ENCODE data around the gene MLIP.
"Not testable (repeated sequence)": the region's sequence is repeated elsewhere in the genome, so short reads cannot be mapped to it uniquely, and the experiment has no call there.

The MLIP gene

DNA sequence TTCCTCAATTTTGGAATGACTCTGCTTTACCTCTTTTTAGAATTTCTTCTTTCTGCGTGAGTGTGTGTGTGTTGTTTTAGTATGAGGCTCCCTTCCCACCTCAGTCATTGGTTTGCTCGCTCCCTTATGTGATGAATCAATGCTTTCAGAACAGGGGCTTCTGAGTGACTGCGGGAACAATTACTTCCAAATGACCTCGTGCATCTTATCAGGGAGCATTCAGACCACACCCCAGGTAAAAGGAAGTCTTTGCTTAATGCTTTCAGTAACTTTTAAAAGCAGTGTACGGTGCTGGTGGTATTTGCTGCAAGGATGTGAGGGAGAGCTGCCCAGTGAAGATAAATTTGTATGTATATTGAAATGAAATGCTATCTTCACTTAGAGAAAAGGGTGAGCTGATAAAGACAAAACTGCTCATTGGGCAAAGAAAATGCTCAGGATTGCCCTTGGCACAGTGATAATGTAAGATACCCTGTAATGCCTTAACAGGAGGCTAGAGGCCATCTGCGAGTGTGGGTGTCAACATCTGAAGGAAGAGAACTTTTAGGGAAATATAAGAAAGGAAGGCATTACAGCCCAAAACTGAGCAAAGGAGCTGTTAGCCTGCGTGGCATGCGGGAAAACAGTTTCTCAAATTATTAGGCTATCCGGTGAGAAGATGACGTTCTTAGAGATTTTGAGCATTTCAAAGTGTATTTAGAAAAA lies at the start of gene MLIP:
TSS of gene MLIP (plus strand) at position 103 of the 705 bp plus-strand sequence. CDS start at position 140, 37 bp downstream.
- no peak for DNase-seq

GRCh38 chr6:54063228-54063539 lies 48.1 kb upstream of the MLIP start:
- DNase-seq, result no peak

GRCh38 chr6:54068694-54069093 lies 42.5 kb upstream of the MLIP start:
- no peak for DNase-seq

GRCh38 chr6:54070025-54070424 lies 41.2 kb upstream of the MLIP start:
- no peak for DNase-seq

- no peak for DNase-seq
Observed at GRCh38 chr6:54071821-54072340, 39.4 kb upstream of the MLIP start.

GRCh38 chr6:54072635-54073313 lies 38.5 kb upstream of the MLIP start:
- DNase-seq, result no peak

DNA sequence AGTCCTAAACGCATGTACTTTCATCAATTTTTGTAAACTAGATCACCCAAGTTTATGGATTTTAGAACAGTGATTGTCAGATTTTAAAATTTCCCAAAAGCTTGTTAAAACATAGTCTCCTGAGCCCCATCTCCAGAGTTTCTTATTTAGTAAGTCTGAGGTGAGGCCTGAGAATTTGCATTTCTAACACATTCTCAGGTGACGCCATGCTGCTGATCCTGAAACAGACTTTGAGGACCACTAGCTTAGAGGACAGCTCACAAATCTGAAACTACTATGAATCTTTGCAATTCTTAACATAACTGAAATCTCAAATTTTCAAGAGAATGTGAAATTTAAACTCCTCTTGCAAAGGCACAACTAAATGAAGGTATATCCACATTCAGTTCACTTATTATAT lies 37.8 kb upstream of the MLIP start:
- DNase-seq, result no peak

DNA sequence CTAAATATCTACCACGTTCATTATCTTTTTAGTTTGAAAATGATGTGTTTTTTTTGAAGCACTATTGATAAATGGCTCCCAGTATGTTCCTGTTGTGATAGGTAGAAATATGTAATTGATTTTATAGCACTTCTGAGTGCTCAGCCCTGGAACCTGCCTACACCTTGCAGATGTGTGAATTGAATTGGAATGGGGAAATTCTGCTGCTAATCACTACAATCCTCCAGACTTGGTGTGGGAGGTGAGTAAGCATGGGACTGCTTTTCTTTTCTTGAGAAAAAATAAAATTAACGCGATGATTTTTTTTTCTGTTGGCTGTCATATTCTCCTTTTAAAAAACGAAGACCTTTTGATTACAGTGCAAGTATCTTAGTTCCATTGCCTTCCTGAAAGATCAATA lies 37.1 kb upstream of the MLIP start:
- DNase-seq, result no peak

GRCh38 chr6:54074578-54075195 lies 36.6 kb upstream of the MLIP start:
- DNase-seq, result no peak

DNA sequence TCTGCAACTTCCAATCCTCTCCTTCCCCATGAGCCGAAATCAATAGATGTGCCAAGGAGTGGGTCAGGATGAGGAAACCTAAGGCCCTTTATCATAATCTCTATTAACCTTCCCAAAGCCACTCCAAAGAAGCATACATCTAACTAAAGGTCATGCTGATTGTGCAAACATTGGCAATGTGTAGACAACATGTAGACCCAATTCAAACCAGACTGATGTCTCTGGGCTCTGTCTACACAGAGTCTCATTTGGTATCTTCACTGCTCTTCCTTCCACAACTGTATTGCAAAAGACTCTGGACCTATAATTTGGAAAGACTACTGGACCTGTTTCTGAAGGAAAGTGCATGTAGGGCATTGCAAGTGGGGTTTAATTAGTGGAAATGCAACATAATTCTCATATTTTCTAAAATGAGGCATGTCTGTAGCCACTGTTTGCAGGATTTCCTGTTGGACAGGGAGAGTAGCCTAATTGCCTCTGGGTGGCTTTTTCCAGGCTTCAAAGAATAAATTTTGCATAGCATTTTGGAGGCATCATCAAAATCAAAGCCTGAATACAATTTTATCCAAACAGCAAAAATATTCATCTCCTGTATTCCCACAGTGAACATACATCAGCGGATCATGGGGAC lies 35.0 kb upstream of the MLIP start:
- DNase-seq, result no peak

GRCh38 chr6:54081499-54081898 lies 29.7 kb upstream of the MLIP start:
- not testable (repeated sequence) for DNase-seq

DNA sequence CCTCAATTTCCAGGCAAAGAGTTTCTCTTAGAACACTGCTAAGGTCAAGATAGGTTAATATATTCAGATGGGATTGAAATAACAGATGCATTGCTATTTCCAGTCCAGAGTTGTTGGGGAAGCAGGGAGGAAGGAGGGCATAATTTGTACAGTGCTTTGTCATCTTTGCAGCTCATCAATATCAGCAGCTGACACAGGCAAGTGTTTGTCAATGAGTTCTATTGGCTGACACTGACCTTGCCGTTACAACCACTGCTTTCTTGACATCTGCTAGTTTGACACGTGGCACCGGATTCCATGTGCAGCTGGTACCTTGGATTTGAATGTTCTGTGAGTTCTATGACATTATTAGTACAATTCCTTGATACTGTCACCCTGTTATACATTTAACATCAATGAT lies 28.0 kb upstream of the MLIP start:
- peak; percentile 59 for DNase-seq

- no peak for DNase-seq
Observed at GRCh38 chr6:54084231-54084630, 27.0 kb upstream of the MLIP start.

- no peak for DNase-seq
Observed at GRCh38 chr6:54085047-54085446, 26.2 kb upstream of the MLIP start.

DNA sequence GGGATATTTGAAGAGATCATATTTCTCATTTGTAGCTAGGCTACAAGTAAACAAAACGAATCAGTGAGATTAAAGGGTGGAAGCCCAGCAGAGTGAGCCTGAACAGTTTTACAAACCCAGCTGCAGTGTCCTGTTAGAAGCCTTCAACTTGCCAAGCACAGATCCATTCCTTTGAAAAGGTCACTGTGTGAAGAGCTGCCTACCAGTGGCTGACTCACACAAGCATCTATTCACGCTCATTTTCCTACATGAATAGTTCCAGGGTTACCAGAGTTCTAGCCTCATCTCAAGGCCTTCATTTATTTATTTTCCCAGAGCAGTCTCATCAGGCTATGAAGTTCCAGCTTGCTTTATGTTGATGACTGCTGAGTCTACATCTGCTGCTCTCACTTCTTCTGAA lies 25.7 kb upstream of the MLIP start:
- no peak for DNase-seq

DNA sequence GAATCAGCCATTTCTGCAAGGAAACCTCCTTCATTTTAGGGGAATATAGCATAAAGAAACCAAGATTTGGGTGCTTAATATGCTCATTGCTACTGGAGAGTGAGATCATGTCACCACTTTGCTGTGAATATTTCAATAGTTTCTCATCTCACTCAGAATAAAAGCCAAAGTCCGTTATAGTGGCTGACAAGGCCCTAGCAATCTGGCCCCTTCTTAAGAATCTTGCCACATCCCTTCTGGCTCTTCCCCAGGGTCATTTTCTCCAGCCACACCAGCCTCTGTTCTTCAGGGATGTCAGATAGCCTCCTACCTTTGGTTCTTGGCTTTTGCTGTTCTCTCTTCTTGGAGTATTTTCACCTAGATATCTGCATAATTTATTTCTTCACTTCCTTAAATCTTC lies 24.8 kb upstream of the MLIP start:
- DNase-seq, result no peak

DNA sequence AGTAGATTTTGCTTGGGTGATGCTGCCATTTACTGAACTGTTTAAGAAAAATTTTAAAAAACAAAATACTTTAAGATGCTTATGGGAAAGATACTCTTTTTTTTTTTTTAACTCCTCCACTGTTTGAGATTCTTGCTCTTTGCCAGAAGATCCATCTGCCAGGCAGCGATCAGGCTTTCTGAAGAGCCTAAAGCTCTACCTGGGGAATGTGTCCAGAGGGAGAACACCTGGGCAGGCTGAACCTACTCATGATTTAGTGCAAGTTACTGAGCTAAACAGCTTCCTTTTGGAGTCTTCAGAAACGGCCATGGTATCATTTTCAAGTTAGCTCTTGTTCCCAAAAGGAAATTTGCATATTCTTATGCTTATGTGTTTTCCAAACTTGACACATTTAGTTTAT lies 23.5 kb upstream of the MLIP start:
- peak; percentile 42 for DNase-seq

DNA sequence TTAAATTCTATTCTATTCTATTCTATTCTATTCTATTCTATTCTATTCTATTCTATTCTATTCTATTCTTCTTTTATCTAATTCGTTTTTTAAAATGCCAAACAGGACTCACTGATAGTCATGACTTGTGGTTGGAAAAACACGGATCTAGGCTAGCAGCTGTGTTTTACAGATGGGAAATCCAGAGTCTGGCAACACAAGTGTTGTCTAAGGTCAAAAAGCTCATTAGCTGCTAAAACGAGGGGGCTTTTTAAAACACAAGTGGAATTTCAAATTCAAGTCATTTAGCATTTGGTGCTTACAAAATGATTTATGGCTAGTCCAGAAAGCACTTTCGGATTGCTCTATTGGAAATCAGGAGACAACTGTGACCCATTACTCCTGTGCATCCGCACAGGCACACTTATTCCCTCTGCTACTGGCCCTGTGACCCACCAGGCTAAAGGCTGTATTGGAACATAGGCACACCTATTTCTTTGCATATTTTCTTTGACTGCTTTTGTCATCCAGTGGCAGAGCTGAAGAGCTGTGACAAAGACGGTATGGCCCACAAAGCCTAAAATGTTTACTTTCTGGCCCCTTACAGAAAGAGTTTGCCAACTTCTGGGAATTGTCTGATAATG lies 17.8 kb upstream of the MLIP start:
- no peak for DNase-seq

DNA sequence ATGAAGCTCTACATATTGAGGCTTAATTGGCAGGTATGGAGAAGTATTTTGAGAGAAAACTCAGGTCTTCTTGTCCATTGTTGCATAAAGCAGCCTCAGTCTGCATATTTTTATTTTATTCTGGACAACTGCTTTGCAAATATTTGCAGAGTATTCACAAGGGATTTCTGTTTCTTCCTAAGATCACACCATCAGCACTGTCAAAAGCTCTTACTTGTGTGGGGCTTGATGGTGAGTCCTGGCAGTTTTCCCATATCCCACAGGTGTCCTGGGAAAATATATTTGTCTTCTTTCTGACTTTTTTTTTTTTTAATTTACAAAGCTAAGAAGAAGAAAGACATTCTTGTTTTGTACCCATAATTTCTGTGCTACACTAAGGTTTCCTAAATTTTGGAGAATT lies 16.9 kb upstream of the MLIP start:
- peak; percentile 29 for DNase-seq

DNA sequence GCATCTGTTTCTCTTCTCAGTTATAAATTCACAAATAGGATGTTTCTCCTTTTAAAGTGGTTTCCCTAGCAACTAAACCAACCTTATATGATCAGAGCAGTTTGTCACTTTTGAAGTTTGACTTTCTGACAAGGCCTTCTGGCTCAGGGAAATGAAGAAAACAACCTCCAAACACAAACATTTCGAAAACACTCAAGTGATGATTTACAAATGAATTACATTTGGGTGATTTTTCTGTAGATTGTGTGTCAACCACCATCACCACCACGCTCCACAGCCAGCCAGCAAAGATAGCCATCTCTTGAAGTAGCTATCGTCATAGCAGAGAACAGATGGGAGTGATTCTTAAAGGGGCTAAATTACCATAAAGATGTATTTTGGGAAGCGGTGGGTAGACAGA lies 16.5 kb upstream of the MLIP start:
- DNase-seq, result peak; percentile 64

- DNase-seq, result no peak
Observed at GRCh38 chr6:54095723-54096122, 15.5 kb upstream of the MLIP start.

DNA sequence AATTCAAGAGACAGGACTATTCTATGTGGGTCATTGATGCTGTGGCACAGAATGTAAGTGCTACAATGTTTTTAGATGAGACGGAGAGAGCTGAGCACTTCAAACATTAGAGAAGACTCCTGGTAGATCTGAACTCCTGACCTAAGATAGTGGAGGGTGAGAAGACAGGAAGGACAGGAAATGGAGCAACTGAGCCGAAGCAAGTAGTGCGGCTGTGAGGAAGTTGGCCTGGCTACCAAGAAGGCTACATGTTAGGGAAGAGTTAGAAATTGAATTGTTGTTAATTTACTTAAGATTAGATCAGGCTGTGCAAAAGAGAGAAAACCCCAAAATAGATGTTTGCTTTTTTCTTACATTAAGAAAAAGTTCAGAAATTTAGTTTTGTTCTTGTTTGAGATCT lies 14.4 kb upstream of the MLIP start:
- no peak for DNase-seq

- no peak for DNase-seq
Observed at GRCh38 chr6:54097753-54098152, 13.5 kb upstream of the MLIP start.

Data from NCI-H2171 treated with DMSO at 0.1 percent for 48 hours (cell line).